GM10266 (cell line): ENCODE results near the gene PRSS3.
"Not testable (repeated sequence)": the region's sequence is repeated elsewhere in the genome, so short reads cannot be mapped to it uniquely, and the experiment has no call there.

Source experiments
- DNase-seq: peaks from one replicate; pipeline ENCODE4 v3.0.0; 2012; ENCODE audit errors: extremely low spot score
- CTCF ChIP-seq: IDR thresholded peaks from 2 replicates; pipeline ENCODE4 v1.5.1; 2012; ENCODE audit warnings: mild to moderate bottlenecking, low read depth; ENCODE audit not compliant: control insufficient read depth, insufficient read depth; ENCODE audit errors: missing control alignments

Gene PRSS3

GRCh38 chr9:33818847-33819500 is 23.6 kb downstream of the PRSS3 start:
- DNase-seq = no peak

GRCh38 chr9:33820231-33820745 is 24.9 kb downstream of the PRSS3 start:
- no peak for DNase-seq
- TF ChIP-seq CTCF = no peak

More at GRCh38 chr9:33818847-33819500, 23.6 kb downstream of the PRSS3 start:
- no peak for TF ChIP-seq CTCF

- DNase-seq = peak; percentile 31
- no peak for TF ChIP-seq CTCF
Measured at GRCh38 chr9:33823801-33824200, 28.4 kb downstream of the PRSS3 start.

GRCh38 chr9:33827285-33827684 is 31.9 kb downstream of the PRSS3 start:
- DNase-seq = not testable (repeated sequence)

- not testable (repeated sequence) for DNase-seq
Measured at GRCh38 chr9:33829641-33830230, 34.4 kb downstream of the PRSS3 start.

GRCh38 chr9:33835625-33836260 is 40.4 kb downstream of the PRSS3 start:
- no peak for DNase-seq
- no peak for TF ChIP-seq CTCF

GRCh38 chr9:33836261-33836660 is 40.9 kb downstream of the PRSS3 start:
- not testable (repeated sequence) for DNase-seq

GRCh38 chr9:33837138-33837537 is 41.8 kb downstream of the PRSS3 start:
- DNase-seq = no peak
- TF ChIP-seq CTCF = no peak
